ENCODE data around the gene PDLIM4.

- TF ChIP-seq CTCF (IDR thresholded peaks at IDR 0.05) (no peak), POLR2AphosphoS5 (IDR thresholded peaks at IDR 0.05) (no peak), POLR2A (IDR thresholded peaks at IDR 0.05) (no peak)
These were observed 38.1 kb upstream of the PDLIM4 start for GRCh38 chr5:132219289-132219970.

Data from prostate gland (tissue), 2 donors.